H1 (cell line): Measurements from ENCODE around the gene SHISAL1. TPM values are rescaled to one million over a fixed set of nuclear protein-coding genes. Genes with fewer than 3 reads are reported as not detected.

Experiments used
- ZNF274 ChIP-seq: IDR thresholded peaks from 2 replicates; pipeline ENCODE4 v1.7.0; 2012; ENCODE audit warnings: low read length, borderline replicate concordance; ENCODE audit errors: extremely low read depth
- polyA plus RNA-seq, 7 experiments: library from polyadenylated mRNA; depleted of rRNA in 3 of 7; stranded (reverse) in 5 of 7; unstranded in 2 of 7; fragments of >200 nt in 5 of 7; fragments of 200-250 nt in 2 of 7; gene quantifications; 1 replicate in 5 of 7; 2 replicates in 1 of 7; 4 replicates in 1 of 7; pipeline versions ENCODE4 v1.2.1 to v1.2.3, GENCODE V29; 2011 to 2013; ENCODE audit warnings: missing spikeins in 2 of 7, mixed read lengths in 2 of 7
- total RNA-seq: library from RNA; stranded (reverse); fragmentation: NEBNext Ultra II Directional; extraction: Animal tissue kit (Norgen Biotek cat#: 25700); gene quantifications from 2 replicates; pipeline ENCODE4 v1.2.1, GENCODE V29; 2021

SHISAL1 gene
- total and polyA plus RNA-seq, 2 of the 8 experiments (the other 6 are each of a cell fraction or from before 2014, with no cell fraction given): 3.7 to 5.8 TPM

DNA sequence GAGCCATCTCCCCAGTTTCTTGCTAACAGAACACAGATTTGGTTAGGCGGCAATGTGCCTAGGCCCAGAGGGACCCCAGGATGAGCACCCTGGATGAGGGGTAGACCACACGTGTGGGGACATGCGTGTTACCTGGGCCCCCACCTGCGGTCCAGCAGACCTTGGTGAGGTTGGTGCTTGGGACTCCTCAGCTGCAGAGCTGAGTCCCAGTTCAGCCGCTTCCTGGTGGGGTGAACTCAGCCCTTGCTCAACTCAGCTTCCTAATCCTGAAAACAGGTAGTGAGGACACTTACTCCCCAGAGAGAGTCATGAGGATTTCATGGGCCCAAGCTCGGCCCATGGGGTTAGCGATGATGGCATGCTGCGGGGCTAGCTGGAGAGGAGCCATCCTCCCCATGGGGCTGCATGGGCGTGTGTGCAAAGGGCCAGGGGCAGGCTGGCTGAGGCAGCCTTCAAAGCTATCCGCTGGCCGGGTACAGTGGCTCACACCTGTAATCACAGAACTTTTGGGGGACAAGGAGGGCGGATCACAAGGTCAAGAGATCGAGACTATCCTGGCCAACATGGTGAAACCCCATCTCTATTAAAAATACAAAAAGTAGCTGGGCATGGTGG, 46.9 kb upstream of the SHISAL1 start (continued):
- no peak for TF ChIP-seq ZNF274
